ENCODE results near the gene SLC34A3. TPM values are rescaled to one million over a fixed set of nuclear protein-coding genes. Genes with fewer than 3 reads are reported as not detected.

Gene SLC34A3
- total and polyA plus RNA-seq, 2 donors (not counting 1 experiment from before 2014, with no cell fraction given), result not detected

- Histone ChIP-seq H2AFZ (ENCODE audit: insufficient read depth, low read depth, low read length, poor library complexity, severe bottlenecking) (no peak overlapping the region), H3K9me3 (ENCODE audit: control extremely low read depth in 1 of 3, control insufficient read depth in 2 of 3, insufficient read depth in 1 of 3, low read length in 2 of 3) (no peaks in the 10 kb centered on the region), H3K36me3 (replicated peaks in 1 of 2; ENCODE audit: control extremely low read depth in 1 of 2, control insufficient read depth in 1 of 2, extremely low read depth in 1 of 2, insufficient read depth in 2 of 2, low read length in 1 of 2) (peaks cover 0 to 30% of the 10 kb centered on the region in 2 experiments), H3K27ac (ENCODE audit: low read length in 2 of 2) (no peak overlapping the region), H3K4me2 (replicated peaks; ENCODE audit: low read depth, low read length, poor library complexity, severe bottlenecking) (no peak overlapping the region), H3K9ac (ENCODE audit: low read length) (no peak overlapping the region), H3K79me2 (ENCODE audit: control insufficient read depth, insufficient read depth, low read length) (peaks cover 28% of the 10 kb centered on the region), H3K4me1 (ENCODE audit: control insufficient read depth in 2 of 2, insufficient read depth in 2 of 2, low read length in 2 of 2) (peaks cover 3 to 14% of the 10 kb centered on the region in 2 donors), H3K27me3 (replicated peaks in 1 of 4; ENCODE audit: control extremely low read depth in 1 of 4, control insufficient read depth in 3 of 4, insufficient read depth in 4 of 4, low read length in 3 of 4) (no peaks in the 10 kb centered on the region), H4K20me1 (ENCODE audit: control insufficient read depth, insufficient read depth, low read length, poor library complexity, severe bottlenecking) (peaks cover 24% of the 10 kb centered on the region), H3K4me3 (ENCODE audit: control extremely low read depth in 1 of 5, extremely low read depth in 1 of 5, insufficient read depth in 1 of 5, low read depth in 2 of 5, low read length in 4 of 5) (no peak overlapping the region)
- 90% methylated on average over 19 of the region's 24 CpGs for WGBS (ENCODE audit: insufficient coverage)
- Mint-ChIP-seq H3K9me3 (ENCODE audit: insufficient read depth) (no peaks in the 10 kb centered on the region), H3K27me3 (no peaks in the 10 kb centered on the region), H3K4me1 (peaks cover 4% of the 10 kb centered on the region), H3K27ac (no peak overlapping the region), H3K4me3 (no peak overlapping the region)
- DNase-seq, result no peak
- ChIA-PET POLR2A (no interaction called here), CTCF (interaction anchor here (2.1 to 3.2 kb wide), 2 partner anchors 26 to 234 kb away, joined by 4 to 13 read pairs; no protein-coding TSS in a partner anchor)
- intact Hi-C loops (cut with micrococcal nuclease), result no loop called here
- TF ChIP-seq CTCF (IDR thresholded peaks at IDR 0.05), result no peak
- TF ChIP-seq EZH2 (IDR thresholded peaks at IDR 0.05; ENCODE audit: borderline replicate concordance, insufficient read depth, low read depth, low read length, poor library complexity, severe bottlenecking), result no peak
- no peak for ATAC-seq (ENCODE audit: low read depth)
These were observed 32.2 kb downstream of the SLC34A3 start for GRCh38 chr9:137262909-137263285.

GRCh38 chr9:137263506-137263905 is 32.8 kb downstream of the SLC34A3 start:
- Histone ChIP-seq H2AFZ (ENCODE audit: insufficient read depth, low read depth, low read length, poor library complexity, severe bottlenecking) (no peak overlapping the region), H3K27ac (ENCODE audit: low read length in 2 of 2) (no peak overlapping the region), H3K36me3 (replicated peaks in 1 of 2; ENCODE audit: control extremely low read depth in 1 of 2, control insufficient read depth in 1 of 2, extremely low read depth in 1 of 2, insufficient read depth in 2 of 2, low read length in 1 of 2) (peaks cover 0 to 30% of the 10 kb centered on the region in 2 experiments), H3K9me3 (ENCODE audit: control extremely low read depth in 1 of 3, control insufficient read depth in 2 of 3, insufficient read depth in 1 of 3, low read length in 2 of 3) (no peaks in the 10 kb centered on the region), H4K20me1 (ENCODE audit: control insufficient read depth, insufficient read depth, low read length, poor library complexity, severe bottlenecking) (peaks cover 29% of the 10 kb centered on the region), H3K4me3 (ENCODE audit: control extremely low read depth in 1 of 5, extremely low read depth in 1 of 5, insufficient read depth in 1 of 5, low read depth in 2 of 5, low read length in 4 of 5) (no peak overlapping the region), H3K4me1 (ENCODE audit: control insufficient read depth in 2 of 2, insufficient read depth in 2 of 2, low read length in 2 of 2) (peaks cover 5 to 20% of the 10 kb centered on the region in 2 donors), H3K9ac (ENCODE audit: low read length) (no peak overlapping the region), H3K79me2 (ENCODE audit: control insufficient read depth, insufficient read depth, low read length) (peaks cover 22% of the 10 kb centered on the region), H3K27me3 (replicated peaks in 1 of 4; ENCODE audit: control extremely low read depth in 1 of 4, control insufficient read depth in 3 of 4, insufficient read depth in 4 of 4, low read length in 3 of 4) (no peaks in the 10 kb centered on the region), H3K4me2 (replicated peaks; ENCODE audit: low read depth, low read length, poor library complexity, severe bottlenecking) (no peak overlapping the region)
- ATAC-seq (ENCODE audit: low read depth) (no peak), DNase-seq (no peak)
- no peaks in the 10 kb centered on the region for H3K9me3 Mint-ChIP-seq (ENCODE audit: insufficient read depth)
- 93% methylated on average over 8 of the region's 10 CpGs for WGBS (ENCODE audit: insufficient coverage)
- no peak overlapping the region for H3K4me3 Mint-ChIP-seq
- H3K4me1 Mint-ChIP-seq, result peaks cover 10% of the 10 kb centered on the region
- H3K27me3 Mint-ChIP-seq, result no peaks in the 10 kb centered on the region
- ChIA-PET CTCF (interaction anchor here (1.4 to 2.1 kb wide), 2 partner anchors 23 to 234 kb away, joined by 3 to 4 read pairs; partner anchors contain the start of gene TUBB4B), POLR2A (interaction anchor here (0.6 kb wide), 1 partner anchor 53 kb away, joined by 3 read pairs; no protein-coding TSS in a partner anchor)
- no peak for TF ChIP-seq EZH2 (IDR thresholded peaks at IDR 0.05; ENCODE audit: borderline replicate concordance, insufficient read depth, low read depth, low read length, poor library complexity, severe bottlenecking)
- intact Hi-C loops (cut with micrococcal nuclease), result no loop called here
- H3K27ac Mint-ChIP-seq, result no peak overlapping the region

Data from B cell (primary cell).